ENCODE measurements around the gene MINAR1. TPM values are rescaled to one million over a fixed set of nuclear protein-coding genes. Genes with fewer than 3 reads are reported as not detected.
A peak's percentile ranks its signal among the peaks of the same experiment; 100 is the strongest.

Gene MINAR1
- total and polyA plus RNA-seq, 7 donors: 0.03 to 0.23 (median 0.10) TPM; not detected in 1

GRCh38 chr15:79430901-79431635 lies 1.1 kb upstream of the MINAR1 start:
- 16 to 26% (median 22%) methylated on average over 14 of the region's 14 CpGs for WGBS, 3 donors
- ATAC-seq: no peak

GRCh38 chr15:79432345-79433275 lies 474 bp downstream of the MINAR1 start:
- intact Hi-C loops (cut with DNase I): no loop called here
- 5 to 6% (median 5%) methylated on average over 63 to 84 of the region's 84 CpGs for WGBS, 3 donors
- H3K27me3 ChIP-seq (ENCODE audit: insufficient read depth in 3 of 3, low read length in 2 of 3): peaks cover 3 to 55% (median 25%) of the 10 kb centered on the region in 3 donors
- DNase-seq: no peak
- H3K4me3 ChIP-seq: peak overlapping the region; percentile 69
- peak in 3 of 4 donors; percentile 31 to 37 (median 34) for ATAC-seq
- H3K4me1 ChIP-seq: peaks cover 4% of the 10 kb centered on the region
- no peaks in the 10 kb centered on the region for H3K36me3 ChIP-seq (ENCODE audit: insufficient read depth in 1 of 2, low read depth in 1 of 2)
- no peaks in the 10 kb centered on the region for H3K9me3 ChIP-seq
- no peak for TF ChIP-seq CTCF (IDR thresholded peaks at IDR 0.05)
- H3K27ac ChIP-seq: no peak overlapping the region

More at GRCh38 chr15:79430901-79431635, 1.1 kb upstream of the MINAR1 start:
- H3K9me3 ChIP-seq: no peaks in the 10 kb centered on the region
- peak overlapping the region; percentile 69 for H3K4me3 ChIP-seq
- intact Hi-C loops (cut with DNase I): no loop called here
- no peak for DNase-seq
- H3K27ac ChIP-seq: no peak overlapping the region
- H3K36me3 ChIP-seq (ENCODE audit: insufficient read depth in 1 of 2, low read depth in 1 of 2): no peaks in the 10 kb centered on the region
- peaks cover 4% of the 10 kb centered on the region for H3K4me1 ChIP-seq
- no peak for TF ChIP-seq CTCF (IDR thresholded peaks at IDR 0.05)
- H3K27me3 ChIP-seq (ENCODE audit: insufficient read depth in 3 of 3, low read length in 2 of 3): peaks cover 3 to 66% (median 30%) of the 10 kb centered on the region in 3 donors

- H3K9me3 ChIP-seq: no peaks in the 10 kb centered on the region
- no peak for TF ChIP-seq CTCF (IDR thresholded peaks at IDR 0.05)
- ATAC-seq: no peak
- intact Hi-C loops (cut with DNase I): no loop called here
- peaks cover 3 to 53% (median 24%) of the 10 kb centered on the region in 3 donors for H3K27me3 ChIP-seq (ENCODE audit: insufficient read depth in 3 of 3, low read length in 2 of 3)
- H3K4me3 ChIP-seq: no peak overlapping the region
- H3K27ac ChIP-seq: no peak overlapping the region
- WGBS, 3 donors: 49 to 56% (median 49%) methylated on average over 12 of the region's 12 CpGs
- H3K4me1 ChIP-seq: peaks cover 4% of the 10 kb centered on the region
- no peak for DNase-seq
- H3K36me3 ChIP-seq (ENCODE audit: insufficient read depth in 1 of 2, low read depth in 1 of 2): no peaks in the 10 kb centered on the region
Observed at GRCh38 chr15:79433276-79433990, 1.3 kb downstream of the MINAR1 start.

- peaks cover 3 to 44% (median 24%) of the 10 kb centered on the region in 3 donors for H3K27me3 ChIP-seq (ENCODE audit: insufficient read depth in 3 of 3, low read length in 2 of 3)
- peaks cover 4% of the 10 kb centered on the region for H3K4me1 ChIP-seq
- no peak for TF ChIP-seq CTCF (IDR thresholded peaks at IDR 0.05)
- no peak overlapping the region for H3K27ac ChIP-seq
- 67 to 71% (median 70%) methylated on average over 3 of the region's 3 CpGs for WGBS, 3 donors
- no peak overlapping the region for H3K4me3 ChIP-seq
- no peaks in the 10 kb centered on the region for H3K36me3 ChIP-seq (ENCODE audit: insufficient read depth in 1 of 2, low read depth in 1 of 2)
- intact Hi-C loops (cut with DNase I): no loop called here
- DNase-seq (no peak), ATAC-seq (no peak)
- no peaks in the 10 kb centered on the region for H3K9me3 ChIP-seq
Observed at GRCh38 chr15:79434361-79434760, 2.2 kb downstream of the MINAR1 start.

All from psoas muscle (tissue), 8 donors.